A673 (cell line): ENCODE data around the gene FAM50A. TPM values are rescaled to one million over a fixed set of nuclear protein-coding genes. Genes with fewer than 3 reads are reported as not detected.

Experiments
- BruUV-seq: library from RNA; stranded (reverse); fragments of 400-500 nt; replicated peaks from 2 replicates; lab custom pipeline; 2021; lab: Mats Ljungman, UMichigan
- CTCF ChIA-PET: fragments of 300-600 bp; sonication (Branson Sonifier 250); formaldehyde crosslinking; loops from one replicate; lab custom pipeline; 2022; ENCODE audit warnings: antibody characterized with exemption; lab: Charles Lee
- POLR2A ChIA-PET: fragments of 300-600 bp; sonication (Branson Sonifier 250); formaldehyde crosslinking; loops from one replicate; lab custom pipeline; 2022; ENCODE audit warnings: antibody characterized with exemption; ENCODE audit not compliant: low non-redundant PET; lab: Charles Lee
- DNase-seq: peaks from one replicate; pipeline ENCODE4 v3.0.0-alpha.2; 2015; ENCODE audit warnings: low spot score
- H3K27ac ChIP-seq: fragments of 200-600 bp; sonication (generic); 2 replicates; pipeline ENCODE4 v1.5.1; 2016; ENCODE audit warnings: mixed run types, low read depth, mild to moderate bottlenecking, mixed read lengths, antibody characterized with exemption, low read length; ENCODE audit not compliant: poor library complexity, severe bottlenecking
- H3K27me3 ChIP-seq: fragments of 200-600 bp; sonication (generic); replicated peaks from 2 replicates; pipeline ENCODE4 v1.6.1; 2017; ENCODE audit warnings: mixed run types, low read depth, mild to moderate bottlenecking, mixed read lengths, antibody characterized with exemption, low read length; ENCODE audit not compliant: insufficient read depth, poor library complexity
- H3K36me3 ChIP-seq: fragments of 200-600 bp; sonication (generic); 2 replicates; pipeline ENCODE4 v1.6.1; 2016; ENCODE audit warnings: mixed run types, mild to moderate bottlenecking, mixed read lengths, antibody characterized with exemption, low read length; ENCODE audit not compliant: insufficient read depth, poor library complexity, severe bottlenecking
- H3K4me1 ChIP-seq: fragments of 200-600 bp; sonication (generic); 2 replicates; pipeline ENCODE4 v1.6.1; 2017; ENCODE audit warnings: mixed run types, mild to moderate bottlenecking, mixed read lengths, antibody characterized with exemption, low read length; ENCODE audit not compliant: insufficient read depth, poor library complexity, severe bottlenecking
- H3K4me3 ChIP-seq: fragments of 200-600 bp; sonication (generic); 2 replicates; pipeline ENCODE4 v1.5.1; 2016; ENCODE audit warnings: low read depth, mixed run types, mild to moderate bottlenecking, mixed read lengths, low read length; ENCODE audit not compliant: poor library complexity, severe bottlenecking
- H3K9me3 ChIP-seq: fragments of 200-600 bp; sonication (generic); 2 replicates; pipeline ENCODE4 v1.6.1; 2016; ENCODE audit warnings: mixed run types, low read depth, mild to moderate bottlenecking, mixed read lengths, antibody characterized with exemption, low read length; ENCODE audit not compliant: poor library complexity, severe bottlenecking
- EZH2 ChIP-seq: fragments of 200-600 bp; sonication (generic); IDR thresholded peaks from 2 replicates; pipeline ENCODE4 v1.6.1; 2017; ENCODE audit warnings: borderline replicate concordance, low read depth, mild to moderate bottlenecking, mixed read lengths, antibody characterized with exemption, low read length; ENCODE audit not compliant: poor library complexity, severe bottlenecking
- intact Hi-C: fragments of 100-400 bp; cut with micrococcal nuclease; formaldehyde crosslinking; loops from one replicate; pipeline ENCODE4 v1.10.0; 2022; ENCODE audit not compliant: unreplicated experiment
- total RNA-seq: library from RNA; stranded (reverse); gene quantifications from 2 replicates; pipeline ENCODE4 v1.2.3, GENCODE V29; 2021
- TF ChIP-seq, protein P1 (sequence below): fragments of 300-800, 200-600 bp; sonication (generic); conservative IDR thresholded peaks from 2 replicates; pipeline ENCODE4 v1.5.1; 2017; ENCODE audit warnings: low read depth, mild to moderate bottlenecking, antibody characterized with exemption, low read length, moderate library complexity, mixed read lengths

The FAM50A gene
- total RNA-seq, 1 experiment from 2014 or later: 83.7 TPM

DNA sequence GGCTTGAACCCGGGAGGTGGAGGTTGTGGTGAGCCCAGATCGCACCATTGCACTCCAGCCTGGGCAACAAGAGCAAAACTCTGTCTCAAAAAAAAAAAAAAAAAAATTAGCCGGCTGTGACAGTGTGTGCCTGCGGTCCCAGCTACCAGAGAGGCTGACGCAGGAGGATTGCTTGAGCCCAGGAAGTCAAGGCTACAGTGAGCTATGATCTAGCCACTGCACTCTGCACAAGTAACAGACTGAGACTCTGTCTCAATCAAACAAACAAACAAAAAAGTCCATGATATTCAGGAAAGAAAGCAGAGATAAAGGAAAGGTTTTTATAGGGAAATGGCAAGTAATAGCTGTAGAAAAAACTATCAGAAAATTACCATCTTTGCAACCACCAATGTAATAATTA is 37.3 kb downstream of the FAM50A start:
- Histone ChIP-seq H3K9me3 (no peaks in the 10 kb centered on the region), H3K36me3 (peaks cover 11% of the 10 kb centered on the region), H3K27ac (no peak overlapping the region), H3K27me3 (no peaks in the 10 kb centered on the region), H3K4me3 (no peak overlapping the region), H3K4me1 (peaks cover 5% of the 10 kb centered on the region)
- TF ChIP-seq, protein P1, sequence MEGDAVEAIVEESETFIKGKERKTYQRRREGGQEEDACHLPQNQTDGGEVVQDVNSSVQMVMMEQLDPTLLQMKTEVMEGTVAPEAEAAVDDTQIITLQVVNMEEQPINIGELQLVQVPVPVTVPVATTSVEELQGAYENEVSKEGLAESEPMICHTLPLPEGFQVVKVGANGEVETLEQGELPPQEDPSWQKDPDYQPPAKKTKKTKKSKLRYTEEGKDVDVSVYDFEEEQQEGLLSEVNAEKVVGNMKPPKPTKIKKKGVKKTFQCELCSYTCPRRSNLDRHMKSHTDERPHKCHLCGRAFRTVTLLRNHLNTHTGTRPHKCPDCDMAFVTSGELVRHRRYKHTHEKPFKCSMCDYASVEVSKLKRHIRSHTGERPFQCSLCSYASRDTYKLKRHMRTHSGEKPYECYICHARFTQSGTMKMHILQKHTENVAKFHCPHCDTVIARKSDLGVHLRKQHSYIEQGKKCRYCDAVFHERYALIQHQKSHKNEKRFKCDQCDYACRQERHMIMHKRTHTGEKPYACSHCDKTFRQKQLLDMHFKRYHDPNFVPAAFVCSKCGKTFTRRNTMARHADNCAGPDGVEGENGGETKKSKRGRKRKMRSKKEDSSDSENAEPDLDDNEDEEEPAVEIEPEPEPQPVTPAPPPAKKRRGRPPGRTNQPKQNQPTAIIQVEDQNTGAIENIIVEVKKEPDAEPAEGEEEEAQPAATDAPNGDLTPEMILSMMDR: no peak
- no peak for TF ChIP-seq EZH2
- DNase-seq: no peak
- intact Hi-C loops: no loop called here
- BruUV-seq: no TSS peak
- ChIA-PET POLR2A (no interaction called here), CTCF (no interaction called here)

DNA sequence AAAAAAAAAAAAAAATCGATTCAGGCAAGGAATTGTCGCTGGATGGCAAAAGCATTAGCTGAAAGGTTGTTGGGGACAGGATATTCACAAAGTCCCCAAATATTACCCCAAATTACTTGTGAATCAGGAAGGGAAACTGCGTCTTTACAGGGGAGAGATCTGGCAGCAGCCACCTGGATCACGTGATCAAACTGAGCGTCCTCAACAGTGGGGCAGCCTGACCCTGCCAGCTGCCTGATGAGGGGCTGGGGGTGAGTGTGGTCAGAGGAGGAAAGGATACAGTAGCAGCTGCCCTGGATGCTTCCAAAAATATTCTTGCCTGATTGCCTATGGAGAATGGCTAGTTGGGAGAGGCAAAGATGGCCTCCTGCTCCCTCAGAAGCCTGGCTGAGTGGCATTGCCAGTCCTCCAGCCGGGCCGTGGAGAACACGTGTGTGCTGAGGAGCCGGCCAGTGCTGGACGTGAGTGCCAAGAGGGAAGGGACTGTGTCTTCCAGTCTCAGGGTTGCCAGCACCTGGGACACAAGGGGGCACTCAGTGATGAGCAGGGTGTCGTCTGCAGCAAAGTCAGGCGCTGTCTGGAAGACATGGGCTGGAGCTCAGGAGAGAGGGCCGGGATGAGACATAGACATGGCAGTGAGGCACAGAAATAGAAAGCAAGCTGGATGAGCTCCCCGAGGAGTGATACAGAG is 38.1 kb downstream of the FAM50A start:
- intact Hi-C loops: no loop called here
- ChIA-PET CTCF (no interaction called here), POLR2A (no interaction called here)
- H3K27ac ChIP-seq: no peak overlapping the region
- TF ChIP-seq, protein P1: no peak
- no peak for TF ChIP-seq EZH2
- DNase-seq: no peak
- BruUV-seq: no TSS peak
- H3K27me3 ChIP-seq: no peaks in the 10 kb centered on the region
- H3K4me1 ChIP-seq: peaks cover 5% of the 10 kb centered on the region
- H3K36me3 ChIP-seq: peaks cover 11% of the 10 kb centered on the region
- no peaks in the 10 kb centered on the region for H3K9me3 ChIP-seq
- no peak overlapping the region for H3K4me3 ChIP-seq

DNA sequence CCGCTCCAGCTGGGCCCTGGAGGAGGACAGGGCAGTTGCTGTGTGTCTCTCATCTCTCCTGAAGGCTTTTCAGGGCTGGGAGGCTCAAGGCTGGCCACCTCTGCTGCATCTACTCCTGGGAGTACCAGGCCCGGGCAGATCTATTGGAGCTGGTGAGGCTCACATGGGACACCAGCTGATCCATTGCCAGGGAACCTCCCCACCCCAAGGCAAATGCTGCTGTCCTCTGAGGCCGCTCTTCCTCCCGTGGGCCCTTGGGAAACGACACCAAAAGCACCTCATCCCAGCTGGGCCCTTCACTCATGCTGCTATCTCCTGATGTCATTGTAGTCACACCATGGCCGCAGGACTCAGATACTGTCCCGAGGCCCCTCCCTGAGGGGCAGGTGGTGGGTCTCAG is 38.8 kb downstream of the FAM50A start:
- CTCF ChIA-PET: no interaction called here
- TF ChIP-seq, protein P1: no peak
- Histone ChIP-seq H3K27me3 (no peaks in the 10 kb centered on the region), H3K27ac (no peak overlapping the region), H3K4me1 (peaks cover 5% of the 10 kb centered on the region), H3K36me3 (peaks cover 11% of the 10 kb centered on the region), H3K4me3 (no peak overlapping the region), H3K9me3 (no peaks in the 10 kb centered on the region)
- no peak for DNase-seq
- POLR2A ChIA-PET: no interaction called here
- intact Hi-C loops: no loop called here
- no TSS peak for BruUV-seq
